ENCODE data around the gene RNF10. TPM values are rescaled to one million over a fixed set of nuclear protein-coding genes. Genes with fewer than 3 reads are reported as not detected.
A peak's percentile ranks its signal among the peaks of the same experiment; 100 is the strongest.

RNF10 gene
- total and polyA plus RNA-seq, 2 experiments from 2014 or later, result 83.9 to 128 TPM

DNA sequence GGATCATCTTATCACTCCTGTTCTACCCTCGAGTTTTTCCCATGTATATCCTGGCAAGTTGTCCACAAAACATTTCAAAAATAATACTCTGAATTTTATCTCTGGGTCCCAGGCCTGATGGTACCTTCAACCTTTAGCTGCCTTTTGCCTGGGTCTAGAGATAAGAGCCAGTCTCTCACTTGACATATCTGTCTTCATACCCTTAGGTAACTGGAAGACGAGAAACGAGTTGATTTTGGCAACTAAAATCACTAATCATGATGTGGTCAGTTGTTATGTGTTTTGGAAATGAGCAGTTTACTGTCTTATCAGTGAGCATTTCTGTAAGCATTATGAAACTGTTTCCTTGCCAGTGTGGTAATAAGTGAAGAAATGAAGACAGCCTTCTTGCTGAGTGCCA lies 6.3 kb downstream of the RNF10 start:
- no peaks in the 10 kb centered on the region for H3K36me3 ChIP-seq (replicated peaks; ENCODE audit: insufficient read depth, low read depth)
- no peak overlapping the region for H3K4me3 ChIP-seq
- no peaks in the 10 kb centered on the region for H3K9me3 ChIP-seq (ENCODE audit: low read depth)
- peaks cover 100% of the 10 kb centered on the region for H3K79me2 ChIP-seq
- no peaks in the 10 kb centered on the region for H3K9me2 ChIP-seq (replicated peaks; ENCODE audit: insufficient read depth)
- no peak overlapping the region for H3K4me2 ChIP-seq
- peaks cover 41% of the 10 kb centered on the region for H3K4me1 ChIP-seq (ENCODE audit: insufficient read depth)
- no peak overlapping the region for H2AFZ ChIP-seq
- no peak for TF ChIP-seq EZH2phosphoT487 (IDR thresholded peaks at IDR 0.05; ENCODE audit: low read depth, severe bottlenecking, unreplicated experiment)
- TF ChIP-seq CTCF (IDR thresholded peaks at IDR 0.05; ENCODE audit: poor library complexity), result no peak
- TF ChIP-seq EZH2 (IDR thresholded peaks at IDR 0.05; ENCODE audit: borderline replicate concordance), result no peak
- peaks cover 99% of the 10 kb centered on the region for H4K20me1 ChIP-seq (ENCODE audit: insufficient read depth, poor library complexity, severe bottlenecking)
- no peaks in the 10 kb centered on the region for H3K27me3 ChIP-seq
- H3K27ac ChIP-seq, result peak overlapping the region; percentile 7
- no peak for DNase-seq (ENCODE audit: low spot score)
- WGBS (ENCODE audit: low lambda C conversion rate, missing lambda C conversion rate), result 72% methylated on average over 3 of the region's 3 CpGs

DNA sequence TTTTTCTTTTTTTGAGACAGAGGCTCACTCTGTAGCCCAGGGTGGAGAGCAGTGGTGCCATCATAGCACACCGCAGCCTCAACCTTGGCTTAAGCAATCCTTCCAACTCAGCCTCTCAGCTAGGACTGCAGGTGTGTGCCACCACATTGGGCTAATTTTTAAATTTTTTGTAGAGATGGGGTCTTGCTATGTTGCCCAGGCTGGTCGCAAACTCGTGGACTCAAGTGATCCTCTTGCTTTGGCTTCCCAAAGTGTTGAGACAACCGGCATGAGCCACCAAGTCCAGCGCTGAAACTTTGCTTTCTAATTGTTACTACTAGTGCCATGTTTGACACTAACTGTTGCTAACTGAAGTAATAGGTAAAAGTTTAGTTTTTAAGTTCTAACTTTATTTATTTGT lies 8.0 kb downstream of the RNF10 start:
- no peaks in the 10 kb centered on the region for H3K36me3 ChIP-seq (replicated peaks; ENCODE audit: insufficient read depth, low read depth)
- no peaks in the 10 kb centered on the region for H3K27me3 ChIP-seq
- H3K4me3 ChIP-seq, result no peak overlapping the region
- H3K27ac ChIP-seq, result no peak overlapping the region
- TF ChIP-seq CTCF (IDR thresholded peaks at IDR 0.05; ENCODE audit: poor library complexity) (no peak), EZH2 (IDR thresholded peaks at IDR 0.05; ENCODE audit: borderline replicate concordance) (no peak), EZH2phosphoT487 (IDR thresholded peaks at IDR 0.05; ENCODE audit: low read depth, severe bottlenecking, unreplicated experiment) (no peak)
- H3K9me3 ChIP-seq (ENCODE audit: low read depth), result no peaks in the 10 kb centered on the region
- H2AFZ ChIP-seq, result no peak overlapping the region
- no peak for DNase-seq (ENCODE audit: low spot score)
- H3K79me2 ChIP-seq, result peaks cover 100% of the 10 kb centered on the region
- no peaks in the 10 kb centered on the region for H3K9me2 ChIP-seq (replicated peaks; ENCODE audit: insufficient read depth)
- H3K4me2 ChIP-seq, result no peak overlapping the region
- H3K4me1 ChIP-seq (ENCODE audit: insufficient read depth), result peaks cover 35% of the 10 kb centered on the region
- 98% methylated on average over 5 of the region's 5 CpGs for WGBS (ENCODE audit: low lambda C conversion rate, missing lambda C conversion rate)
- H4K20me1 ChIP-seq (ENCODE audit: insufficient read depth, poor library complexity, severe bottlenecking), result peaks cover 99% of the 10 kb centered on the region

- no peaks in the 10 kb centered on the region for H3K9me3 ChIP-seq (ENCODE audit: low read depth)
- H3K27ac ChIP-seq, result no peak overlapping the region
- H3K9me2 ChIP-seq (replicated peaks; ENCODE audit: insufficient read depth), result no peaks in the 10 kb centered on the region
- H3K4me1 ChIP-seq (ENCODE audit: insufficient read depth), result peaks cover 12% of the 10 kb centered on the region
- peaks cover 97% of the 10 kb centered on the region for H4K20me1 ChIP-seq (ENCODE audit: insufficient read depth, poor library complexity, severe bottlenecking)
- no peak overlapping the region for H3K4me3 ChIP-seq
- DNase-seq (ENCODE audit: low spot score), result no peak
- 94% methylated on average over 3 of the region's 3 CpGs for WGBS (ENCODE audit: low lambda C conversion rate, missing lambda C conversion rate)
- H3K79me2 ChIP-seq, result peaks cover 100% of the 10 kb centered on the region
- no peak for TF ChIP-seq EZH2 (IDR thresholded peaks at IDR 0.05; ENCODE audit: borderline replicate concordance)
- no peaks in the 10 kb centered on the region for H3K36me3 ChIP-seq (replicated peaks; ENCODE audit: insufficient read depth, low read depth)
- no peak overlapping the region for H2AFZ ChIP-seq
- no peak overlapping the region for H3K4me2 ChIP-seq
- H3K27me3 ChIP-seq, result no peaks in the 10 kb centered on the region
Observed at GRCh38 chr12:120544691-120545090, 10.5 kb downstream of the RNF10 start.

- Histone ChIP-seq H3K36me3 (replicated peaks; ENCODE audit: insufficient read depth, low read depth) (no peaks in the 10 kb centered on the region), H3K79me2 (peaks cover 95% of the 10 kb centered on the region)
- WGBS (ENCODE audit: low lambda C conversion rate, missing lambda C conversion rate), result 37% methylated on average over 3 of the region's 3 CpGs
Observed at GRCh38 chr12:120546050-120546386, 11.9 kb downstream of the RNF10 start.

More at GRCh38 chr12:120546050-120546386, 11.9 kb downstream of the RNF10 start:
- Histone ChIP-seq H3K4me1 (ENCODE audit: insufficient read depth) (peaks cover 11% of the 10 kb centered on the region), H2AFZ (no peak overlapping the region), H3K27me3 (no peaks in the 10 kb centered on the region), H3K4me2 (no peak overlapping the region), H3K27ac (peak overlapping the region; percentile 5), H3K9me2 (replicated peaks; ENCODE audit: insufficient read depth) (no peaks in the 10 kb centered on the region), H3K4me3 (no peak overlapping the region), H3K9me3 (ENCODE audit: low read depth) (no peaks in the 10 kb centered on the region), H4K20me1 (ENCODE audit: insufficient read depth, poor library complexity, severe bottlenecking) (peaks cover 91% of the 10 kb centered on the region)
- TF ChIP-seq CTCF (IDR thresholded peaks at IDR 0.05; ENCODE audit: poor library complexity) (no peak), EZH2phosphoT487 (IDR thresholded peaks at IDR 0.05; ENCODE audit: low read depth, severe bottlenecking, unreplicated experiment) (no peak), EZH2 (IDR thresholded peaks at IDR 0.05; ENCODE audit: borderline replicate concordance) (no peak)
- DNase-seq (ENCODE audit: low spot score), result no peak

All from hepatocyte (in vitro differentiated cells).